22Rv1 (cell line): ENCODE results near the gene ZC3H12C.

Experiments used
- H3K27ac ChIP-seq: fragments of 450-650 bp; 2 replicates; pipeline ENCODE4 v1.5.1; 2017
- CTCF ChIP-seq: fragments of 450-650 bp; IDR thresholded peaks from 2 replicates; pipeline ENCODE4 v1.5.1; 2017; ENCODE audit warnings: mild to moderate bottlenecking
- ZFX ChIP-seq: fragments of 450-650 bp; IDR thresholded peaks from 2 replicates; pipeline ENCODE4 v1.6.1; 2017; ENCODE audit warnings: antibody characterized with exemption, borderline replicate concordance

Gene ZC3H12C

GRCh38 chr11:110092515-110093406 lies at the start of gene ZC3H12C:
Gene ZC3H12C (plus strand): TSS chr11:110093392. CDS start chr11:110093412, 20 bp downstream.
- TF ChIP-seq ZFX (no peak), CTCF (peak; percentile 68)
- H3K27ac ChIP-seq, result peak within 1 kb of the TSS; percentile 73

GRCh38 chr11:110044226-110044968 lies 48.8 kb upstream of the ZC3H12C start:
- no peak overlapping the region for H3K27ac ChIP-seq
- no peak for TF ChIP-seq CTCF
- TF ChIP-seq ZFX, result no peak

- H3K27ac ChIP-seq, result no peak overlapping the region
- no peak for TF ChIP-seq ZFX
- no peak for TF ChIP-seq CTCF
Measured at GRCh38 chr11:110046775-110047380, 46.3 kb upstream of the ZC3H12C start.

GRCh38 chr11:110049501-110050200 lies 43.5 kb upstream of the ZC3H12C start:
- no peak overlapping the region for H3K27ac ChIP-seq
- TF ChIP-seq ZFX, result no peak
- TF ChIP-seq CTCF, result no peak

- no peak overlapping the region for H3K27ac ChIP-seq
- TF ChIP-seq ZFX, result no peak
- no peak for TF ChIP-seq CTCF
Measured at GRCh38 chr11:110050201-110050506, 43.0 kb upstream of the ZC3H12C start.

- TF ChIP-seq CTCF, result no peak
- no peak for TF ChIP-seq ZFX
- H3K27ac ChIP-seq, result no peak overlapping the region
Measured at GRCh38 chr11:110053848-110054414, 39.3 kb upstream of the ZC3H12C start.
